Thoracic aorta (tissue), 2 donors: Measurements from ENCODE around the gene PIP5KL1. TPM values are rescaled to one million over a fixed set of nuclear protein-coding genes. Genes with fewer than 3 reads are reported as not detected.

Source experiments
- ATAC-seq: fragments of 150-250 bp; one replicate; pipeline ENCODE4 v1.8.0; 2017; ENCODE audit warnings: low read depth; ENCODE audit not compliant: insufficient number of reproducible peaks, low FRiP score
- DNase-seq: peaks from one replicate; pipeline ENCODE4 v3.0.0-alpha.2; 2020; ENCODE audit warnings: low spot score
- H3K27ac ChIP-seq, 2 donors: fragments of 200-600 bp; sonication (generic); 1 replicate in 1 of 2; 2 replicates in 1 of 2; pipeline ENCODE4 v1.5.1; 2016; ENCODE audit warnings: mild to moderate bottlenecking in 2 of 2, moderate library complexity in 2 of 2
- H3K27me3 ChIP-seq: fragments of 200-600 bp; sonication (generic); replicated peaks from 2 replicates; pipeline ENCODE4 v1.6.0; 2016; ENCODE audit warnings: mild to moderate bottlenecking; ENCODE audit not compliant: insufficient read depth
- H3K36me3 ChIP-seq: fragments of 200-600 bp; sonication (generic); one replicate; pipeline ENCODE4 v1.5.1; 2016
- H3K4me1 ChIP-seq, 2 donors: fragments of 200-600 bp; sonication (generic); 1 replicate in 1 of 2; 2 replicates in 1 of 2; pipeline versions ENCODE4 v1.5.1 to v1.6.0; 2016; ENCODE audit warnings: low read depth in 2 of 2, mild to moderate bottlenecking in 1 of 2; ENCODE audit not compliant: control insufficient read depth in 1 of 2
- H3K4me3 ChIP-seq: fragments of 200-600 bp; sonication (generic); 2 replicates; pipeline ENCODE4 v1.5.1; 2016; ENCODE audit warnings: mild to moderate bottlenecking
- H3K9me3 ChIP-seq: fragments of 200-600 bp; sonication (generic); 2 replicates; pipeline ENCODE4 v1.5.1; 2016
- CTCF ChIP-seq: fragments of 200-600 bp; sonication (generic); IDR thresholded peaks from one replicate; pipeline ENCODE4 v1.5.1; 2019; ENCODE audit warnings: antibody characterized with exemption
- total RNA-seq, 2 donors: library from RNA; depleted of rRNA; stranded (reverse); fragments of >200 nt; gene quantifications; one replicate each; pipeline versions ENCODE4 v1.1.0 to v1.2.3, GENCODE V29; 2016

Gene PIP5KL1
- total RNA-seq, 2 donors from 2014 or later: 6.0 to 8.8 TPM

GRCh38 chr9:127971357-127972235 lies 41.0 kb upstream of the PIP5KL1 start:
- no peaks in the 10 kb centered on the region for H3K27me3 ChIP-seq
- DNase-seq (no peak), ATAC-seq (no peak)
- no peak overlapping the region for H3K4me3 ChIP-seq
- H3K27ac ChIP-seq: no peak overlapping the region
- no peak for TF ChIP-seq CTCF
- H3K9me3 ChIP-seq: no peaks in the 10 kb centered on the region
- peaks cover 71 to 97% of the 10 kb centered on the region in 2 donors for H3K4me1 ChIP-seq
- no peaks in the 10 kb centered on the region for H3K36me3 ChIP-seq

- no peak for DNase-seq
- no peak for ATAC-seq
- H3K4me1 ChIP-seq: peaks cover 73 to 97% of the 10 kb centered on the region in 2 donors
- H3K27me3 ChIP-seq: no peaks in the 10 kb centered on the region
- no peak overlapping the region for H3K4me3 ChIP-seq
- no peaks in the 10 kb centered on the region for H3K36me3 ChIP-seq
- no peaks in the 10 kb centered on the region for H3K9me3 ChIP-seq
- H3K27ac ChIP-seq: no peak overlapping the region
- TF ChIP-seq CTCF: no peak
These were observed 40.1 kb upstream of the PIP5KL1 start for GRCh38 chr9:127970401-127971313.

- Histone ChIP-seq H3K36me3 (no peaks in the 10 kb centered on the region), H3K27me3 (no peaks in the 10 kb centered on the region), H3K27ac (peak overlapping the region; percentile 63 to 66), H3K4me1 (peaks cover 71 to 97% of the 10 kb centered on the region in 2 donors), H3K9me3 (no peaks in the 10 kb centered on the region), H3K4me3 (peak overlapping the region; percentile 9)
- ATAC-seq (no peak), DNase-seq (no peak)
- TF ChIP-seq CTCF: no peak
These were observed 38.3 kb upstream of the PIP5KL1 start for GRCh38 chr9:127968700-127969383.

- no peaks in the 10 kb centered on the region for H3K36me3 ChIP-seq
- H3K4me3 ChIP-seq: no peak overlapping the region
- TF ChIP-seq CTCF: no peak
- peaks cover 70 to 97% of the 10 kb centered on the region in 2 donors for H3K4me1 ChIP-seq
- ATAC-seq (no peak), DNase-seq (no peak)
- no peaks in the 10 kb centered on the region for H3K27me3 ChIP-seq
- H3K27ac ChIP-seq: peak overlapping the region in 1 of 2 donors; percentile 66
- no peaks in the 10 kb centered on the region for H3K9me3 ChIP-seq
These were observed 37.5 kb upstream of the PIP5KL1 start for GRCh38 chr9:127968042-127968441.
